Parathyroid adenoma (tissue), 2 donors: ENCODE data around the gene ERMN.

ENCODE experiments used
- H2AFZ ChIP-seq: fragments of 300-600 bp; sonication (generic); one replicate; pipeline ENCODE4 v1.7.0; 2017; ENCODE audit warnings: antibody characterized with exemption, mild to moderate bottlenecking
- H3K27ac ChIP-seq: fragments of 300-600 bp; sonication (generic); one replicate; pipeline ENCODE4 v1.7.0; 2017
- H3K27me3 ChIP-seq: fragments of 300-600 bp; sonication (generic); one replicate; pipeline ENCODE4 v1.7.0; 2017; ENCODE audit warnings: low read length; ENCODE audit not compliant: control insufficient read depth, insufficient read depth
- H3K36me3 ChIP-seq: fragments of 300-600 bp; sonication (generic); one replicate; pipeline ENCODE4 v1.7.0; 2017; ENCODE audit warnings: low read length; ENCODE audit not compliant: control insufficient read depth, insufficient read depth
- H3K4me1 ChIP-seq: fragments of 300-600 bp; sonication (generic); one replicate; pipeline ENCODE4 v1.7.0; 2017; ENCODE audit warnings: control low read depth
- H3K4me2 ChIP-seq: fragments of 300-600 bp; sonication (generic); one replicate; pipeline ENCODE4 v1.7.0; 2017; ENCODE audit warnings: low read length
- H3K4me3 ChIP-seq: fragments of 300-600 bp; sonication (generic); one replicate; pipeline ENCODE4 v1.7.0; 2017; ENCODE audit warnings: low read depth, low read length
- H3K79me2 ChIP-seq: fragments of 300-600 bp; sonication (generic); one replicate; pipeline ENCODE4 v1.7.0; 2017; ENCODE audit warnings: control low read depth
- H3K9ac ChIP-seq: fragments of 300-600 bp; sonication (generic); one replicate; pipeline ENCODE4 v1.7.0; 2017; ENCODE audit warnings: mild to moderate bottlenecking
- H3K9me3 ChIP-seq: fragments of 300-600 bp; sonication (generic); one replicate; pipeline ENCODE4 v1.7.0; 2017; ENCODE audit warnings: low read length; ENCODE audit not compliant: control insufficient read depth
- TF ChIP-seq, protein P1 (sequence below): fragments of 300-600 bp; sonication (generic); IDR thresholded peaks from one replicate; pipeline ENCODE4 v1.7.0; 2017; ENCODE audit warnings: antibody characterized with exemption, mild to moderate bottlenecking
- donor health status: primary hyperparathyroidism.

Gene ERMN

DNA sequence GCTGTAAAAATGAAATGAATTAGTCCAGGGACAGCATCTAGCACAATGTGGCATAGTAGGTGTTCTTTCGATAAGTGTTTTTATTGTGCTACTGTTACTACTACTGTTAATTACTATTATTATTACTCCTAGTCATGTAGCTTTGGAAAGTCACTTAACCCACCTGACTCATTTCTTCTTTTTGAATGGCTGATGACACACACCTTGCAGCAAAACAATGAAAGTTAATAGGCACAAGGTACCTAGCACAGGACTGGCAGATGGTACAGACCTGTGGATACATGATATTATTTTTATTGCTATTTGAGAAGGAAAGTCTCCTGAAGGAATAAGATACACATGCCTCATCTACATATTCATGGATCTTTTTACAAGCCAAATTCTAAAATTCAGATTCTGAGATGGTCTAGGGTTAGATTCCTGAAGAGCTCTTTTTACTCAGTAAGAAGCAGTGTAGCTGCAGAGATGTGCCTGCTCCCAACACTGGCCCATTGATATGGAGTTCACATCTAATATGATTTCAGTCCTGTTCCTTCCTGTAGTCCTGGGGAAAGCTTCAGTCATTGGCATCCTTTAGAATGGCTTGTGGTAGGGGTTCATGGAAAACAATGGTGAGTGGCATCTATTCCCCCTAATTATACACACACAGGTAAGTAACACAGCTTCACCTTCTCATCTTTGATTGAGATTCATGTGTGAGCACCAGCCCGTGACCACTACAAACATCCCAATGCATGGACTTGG is 7.9 kb upstream of the ERMN start:
- Histone ChIP-seq H3K4me2 (no peak overlapping the region), H3K36me3 (no peaks in the 10 kb centered on the region), H3K9me3 (no peaks in the 10 kb centered on the region), H3K27me3 (no peaks in the 10 kb centered on the region), H3K9ac (no peak overlapping the region), H2AFZ (no peak overlapping the region), H3K4me3 (no peak overlapping the region), H3K27ac (no peak overlapping the region), H3K79me2 (no peaks in the 10 kb centered on the region), H3K4me1 (no peaks in the 10 kb centered on the region)
- TF ChIP-seq, protein P1, sequence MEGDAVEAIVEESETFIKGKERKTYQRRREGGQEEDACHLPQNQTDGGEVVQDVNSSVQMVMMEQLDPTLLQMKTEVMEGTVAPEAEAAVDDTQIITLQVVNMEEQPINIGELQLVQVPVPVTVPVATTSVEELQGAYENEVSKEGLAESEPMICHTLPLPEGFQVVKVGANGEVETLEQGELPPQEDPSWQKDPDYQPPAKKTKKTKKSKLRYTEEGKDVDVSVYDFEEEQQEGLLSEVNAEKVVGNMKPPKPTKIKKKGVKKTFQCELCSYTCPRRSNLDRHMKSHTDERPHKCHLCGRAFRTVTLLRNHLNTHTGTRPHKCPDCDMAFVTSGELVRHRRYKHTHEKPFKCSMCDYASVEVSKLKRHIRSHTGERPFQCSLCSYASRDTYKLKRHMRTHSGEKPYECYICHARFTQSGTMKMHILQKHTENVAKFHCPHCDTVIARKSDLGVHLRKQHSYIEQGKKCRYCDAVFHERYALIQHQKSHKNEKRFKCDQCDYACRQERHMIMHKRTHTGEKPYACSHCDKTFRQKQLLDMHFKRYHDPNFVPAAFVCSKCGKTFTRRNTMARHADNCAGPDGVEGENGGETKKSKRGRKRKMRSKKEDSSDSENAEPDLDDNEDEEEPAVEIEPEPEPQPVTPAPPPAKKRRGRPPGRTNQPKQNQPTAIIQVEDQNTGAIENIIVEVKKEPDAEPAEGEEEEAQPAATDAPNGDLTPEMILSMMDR = no peak

DNA sequence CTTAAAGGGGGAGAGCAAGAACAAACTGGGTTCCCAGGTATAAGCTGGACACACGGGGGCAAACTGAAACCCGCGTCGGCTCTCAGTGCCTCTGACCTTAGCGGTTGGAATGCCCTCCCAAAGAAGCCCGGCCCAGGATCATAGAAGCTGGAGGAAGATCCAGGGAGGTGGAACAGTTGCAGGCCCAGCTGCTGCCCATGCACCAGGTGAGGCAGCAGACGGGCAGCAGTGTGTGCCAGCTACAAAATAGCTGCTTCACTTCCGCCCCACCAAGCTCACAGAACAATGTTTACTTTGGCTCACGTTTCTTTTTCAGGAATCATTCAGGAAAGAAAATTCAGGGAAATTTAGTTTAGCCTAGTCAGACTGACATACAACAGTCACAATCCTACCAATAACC is 3.9 kb upstream of the ERMN start:
- Histone ChIP-seq H3K9ac (no peak overlapping the region), H3K4me1 (no peaks in the 10 kb centered on the region), H3K36me3 (no peaks in the 10 kb centered on the region), H2AFZ (no peak overlapping the region), H3K4me2 (no peak overlapping the region), H3K9me3 (no peaks in the 10 kb centered on the region), H3K79me2 (no peaks in the 10 kb centered on the region), H3K27ac (no peak overlapping the region), H3K27me3 (no peaks in the 10 kb centered on the region), H3K4me3 (no peak overlapping the region)
- TF ChIP-seq, protein P1 = no peak

DNA sequence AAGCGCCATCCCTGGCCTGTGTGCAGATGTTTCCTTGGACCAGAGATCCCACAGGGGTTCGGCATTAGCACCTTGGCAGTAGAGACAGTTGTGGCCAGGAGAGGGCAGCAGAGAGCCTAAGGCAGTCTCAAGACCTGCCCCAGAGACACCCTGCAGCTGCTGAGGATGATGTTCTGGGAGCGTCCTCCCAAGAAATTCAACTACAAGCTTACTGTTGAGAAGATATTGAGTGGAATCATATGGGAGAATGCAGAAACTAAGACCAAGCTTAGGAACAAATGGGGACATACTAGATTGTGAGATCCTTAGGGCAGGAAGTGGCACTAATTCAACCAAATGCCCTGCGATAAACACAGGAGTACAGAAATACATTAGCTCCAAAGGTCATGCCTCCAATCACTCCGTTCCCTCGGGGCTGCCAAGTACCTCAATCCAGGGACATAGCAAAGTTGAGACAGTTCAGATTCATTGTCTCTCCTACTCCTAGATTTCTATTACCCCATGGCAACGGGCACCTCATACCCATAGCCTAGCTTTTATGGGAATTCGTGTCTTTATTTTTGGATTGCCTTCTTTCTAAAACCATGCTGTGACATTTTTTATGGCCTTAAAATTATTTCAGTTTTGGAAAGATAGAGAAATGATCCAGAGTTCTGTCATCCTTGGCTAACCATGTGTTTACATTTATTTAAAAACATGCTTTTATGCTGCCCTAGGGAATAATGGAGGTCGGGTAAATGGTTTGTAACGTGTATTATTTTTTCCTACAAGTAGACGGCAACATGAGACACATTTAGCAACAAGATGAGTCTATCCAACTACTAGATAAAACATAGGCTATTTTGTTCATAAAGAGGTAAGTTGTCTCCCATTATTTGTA is 2.2 kb upstream of the ERMN start:
- Histone ChIP-seq H3K36me3 (no peaks in the 10 kb centered on the region), H3K9ac (no peak overlapping the region), H3K4me1 (no peaks in the 10 kb centered on the region), H2AFZ (no peak overlapping the region), H3K79me2 (no peaks in the 10 kb centered on the region), H3K27ac (no peak overlapping the region), H3K4me2 (no peak overlapping the region), H3K27me3 (no peaks in the 10 kb centered on the region), H3K4me3 (no peak overlapping the region), H3K9me3 (no peaks in the 10 kb centered on the region)
- TF ChIP-seq, protein P1 = peak; percentile 90

DNA sequence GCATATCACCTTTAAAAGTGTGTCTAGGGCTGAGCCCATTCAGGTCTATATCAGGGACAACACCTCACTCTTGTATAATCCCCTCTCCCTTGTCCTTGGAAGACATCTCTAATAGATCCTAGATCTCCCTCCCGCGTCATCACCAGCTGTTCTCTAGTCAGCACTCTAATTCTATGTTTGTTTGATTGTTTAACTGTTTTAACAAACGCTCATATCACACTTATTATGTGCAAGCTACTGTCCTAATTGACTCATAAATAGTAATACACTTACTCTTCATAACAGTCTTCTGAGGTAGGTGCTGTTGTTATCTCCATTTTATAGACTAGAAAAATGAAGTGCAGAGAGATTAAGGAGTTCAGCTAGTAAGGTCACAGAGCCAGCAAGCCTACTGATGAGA is 1.6 kb upstream of the ERMN start:
- no peaks in the 10 kb centered on the region for H3K9me3 ChIP-seq
- no peaks in the 10 kb centered on the region for H3K27me3 ChIP-seq
- H3K9ac ChIP-seq = no peak overlapping the region
- TF ChIP-seq, protein P1 = no peak
- H3K4me1 ChIP-seq = no peaks in the 10 kb centered on the region
- no peak overlapping the region for H3K4me3 ChIP-seq
- no peak overlapping the region for H3K27ac ChIP-seq
- H3K79me2 ChIP-seq = no peaks in the 10 kb centered on the region
- no peak overlapping the region for H2AFZ ChIP-seq
- no peak overlapping the region for H3K4me2 ChIP-seq
- H3K36me3 ChIP-seq = no peaks in the 10 kb centered on the region
